Posterior cingulate gyrus (tissue), 11 donors: ENCODE data around the gene TBC1D10A.
A peak's percentile ranks its signal among the peaks of the same experiment; 100 is the strongest.

Source experiments
- DNase-seq, 10 donors: peaks; one replicate each; pipeline versions ENCODE4 v3.0.0 to v3.0.0-alpha.2; 2020 to 2021; ENCODE audit warnings: mixed read lengths in 3 of 10
- intact Hi-C: fragments of 100-400 bp; cut with DNase I; formaldehyde crosslinking; loops from one replicate; pipeline ENCODE4 v1.15.1; 2023

TBC1D10A gene

DNA sequence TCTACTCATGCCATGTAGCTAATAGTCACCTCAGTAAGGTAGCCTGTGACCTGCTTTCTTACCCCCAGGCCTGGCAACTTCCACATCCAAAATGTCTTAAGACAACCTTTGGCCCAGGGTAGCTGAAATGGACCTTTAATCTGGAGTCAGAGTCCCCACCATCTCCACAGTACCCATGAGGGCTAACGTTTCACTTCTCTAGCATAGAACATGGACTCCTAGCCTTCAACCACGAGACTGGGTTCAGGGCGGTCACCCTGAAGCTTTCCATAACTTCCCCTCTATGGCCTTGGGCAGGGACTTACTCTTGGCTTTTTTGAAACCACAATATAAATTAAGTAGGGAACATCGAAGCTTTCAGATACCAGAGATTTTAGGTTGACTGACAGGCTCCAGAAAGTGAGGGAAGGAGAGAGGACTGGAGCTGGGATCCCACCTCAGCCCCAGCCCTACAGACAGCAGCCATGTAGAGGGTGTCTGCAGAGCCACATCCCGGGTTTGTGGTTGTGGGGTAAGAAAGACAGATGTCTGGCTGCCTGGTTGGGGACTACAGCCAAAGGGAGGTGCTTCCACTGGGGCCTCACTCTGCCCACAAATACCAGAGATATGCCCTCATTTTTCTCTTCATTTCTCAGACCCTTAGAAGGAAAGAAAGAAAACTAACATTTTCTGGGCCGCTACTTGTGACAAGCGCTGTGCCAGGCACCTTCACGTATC is 2.6 kb downstream of the TBC1D10A start:
- peak in 1 of 10 donors; percentile 64 for DNase-seq
- intact Hi-C loops = no loop called here

- no peak for DNase-seq
- intact Hi-C loops = no loop called here
Observed at GRCh38 chr22:30323246-30323645, 3.5 kb downstream of the TBC1D10A start.

- intact Hi-C loops = no loop called here
- DNase-seq = no peak
Observed at GRCh38 chr22:30321461-30321860, 5.3 kb downstream of the TBC1D10A start.

DNA sequence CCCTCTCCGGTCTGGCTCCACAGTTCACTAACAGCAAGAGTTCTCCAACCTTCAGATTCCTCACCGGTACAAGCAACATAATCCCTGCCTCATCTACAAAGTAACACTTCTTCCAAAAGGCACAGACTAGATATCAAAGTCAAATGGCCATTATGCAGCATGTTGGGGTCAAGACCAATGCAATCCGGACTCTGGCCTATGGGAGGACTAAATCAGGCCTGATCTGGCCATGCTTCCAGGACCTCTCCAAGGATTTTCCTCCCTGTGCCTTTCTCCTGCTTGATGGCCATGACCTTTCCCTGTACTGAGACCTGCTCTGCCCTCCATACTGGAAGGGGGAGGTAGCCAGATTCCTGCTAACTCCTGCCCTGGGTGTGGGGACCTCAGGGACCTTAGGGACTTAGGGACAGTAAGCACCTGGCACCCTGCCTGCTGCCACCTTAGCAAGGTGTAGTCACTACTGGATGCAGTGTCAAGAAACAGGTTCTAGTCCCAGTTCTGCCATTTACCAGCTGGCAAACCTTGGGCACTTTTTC is 6.7 kb downstream of the TBC1D10A start:
- DNase-seq = no peak
- intact Hi-C loops = no loop called here

DNA sequence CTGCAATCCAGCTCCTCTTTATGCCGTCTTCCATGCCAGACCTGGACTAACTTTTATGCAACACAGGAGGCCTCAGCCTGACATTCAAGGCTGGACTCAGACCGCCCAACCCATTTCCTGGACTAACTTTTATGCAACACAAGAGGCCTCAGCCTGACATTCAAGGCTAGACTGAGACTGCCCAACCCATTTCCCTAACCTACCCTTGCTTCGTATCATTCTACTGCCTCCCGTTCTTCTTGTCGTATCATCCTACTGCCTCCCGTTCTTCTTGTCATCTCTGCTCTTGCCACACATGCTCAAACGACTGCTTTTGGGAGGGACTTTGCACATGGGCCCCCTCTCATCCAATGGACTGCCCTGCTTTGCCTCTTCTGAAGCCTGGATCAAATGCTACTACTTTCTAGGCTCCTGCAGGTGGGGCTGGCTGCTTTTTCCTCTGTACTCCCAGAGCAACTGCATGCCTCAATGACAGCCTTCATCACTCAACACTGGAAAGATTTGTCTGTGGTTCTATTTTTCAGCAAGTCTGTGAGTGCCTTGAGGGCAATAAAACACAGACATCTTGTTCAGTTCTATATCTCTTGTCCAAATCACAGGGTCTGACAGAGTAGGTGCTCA is 7.8 kb downstream of the TBC1D10A start:
- peak in 2 of 10 donors; percentile 7 for DNase-seq
- intact Hi-C loops = no loop called here

DNA sequence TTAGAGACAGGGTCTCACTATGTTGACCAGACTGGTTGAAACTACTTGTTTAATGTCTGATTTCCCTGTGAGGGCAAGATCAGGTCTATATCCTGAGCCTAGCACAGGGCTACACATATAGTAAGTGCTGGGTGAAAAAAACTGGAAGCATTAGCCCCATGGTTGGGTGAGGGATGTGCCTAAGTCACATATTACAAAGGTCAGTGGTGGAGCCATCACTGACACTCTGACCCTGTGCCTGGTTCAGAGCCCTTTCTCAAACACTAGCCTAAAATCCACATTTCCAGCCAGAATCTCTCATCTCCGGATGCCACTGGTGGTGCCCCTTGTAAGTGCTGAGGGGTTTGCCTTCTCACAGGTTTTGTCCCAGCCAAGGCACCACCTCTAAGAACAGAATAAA is 9.0 kb downstream of the TBC1D10A start:
- DNase-seq = no peak

DNA sequence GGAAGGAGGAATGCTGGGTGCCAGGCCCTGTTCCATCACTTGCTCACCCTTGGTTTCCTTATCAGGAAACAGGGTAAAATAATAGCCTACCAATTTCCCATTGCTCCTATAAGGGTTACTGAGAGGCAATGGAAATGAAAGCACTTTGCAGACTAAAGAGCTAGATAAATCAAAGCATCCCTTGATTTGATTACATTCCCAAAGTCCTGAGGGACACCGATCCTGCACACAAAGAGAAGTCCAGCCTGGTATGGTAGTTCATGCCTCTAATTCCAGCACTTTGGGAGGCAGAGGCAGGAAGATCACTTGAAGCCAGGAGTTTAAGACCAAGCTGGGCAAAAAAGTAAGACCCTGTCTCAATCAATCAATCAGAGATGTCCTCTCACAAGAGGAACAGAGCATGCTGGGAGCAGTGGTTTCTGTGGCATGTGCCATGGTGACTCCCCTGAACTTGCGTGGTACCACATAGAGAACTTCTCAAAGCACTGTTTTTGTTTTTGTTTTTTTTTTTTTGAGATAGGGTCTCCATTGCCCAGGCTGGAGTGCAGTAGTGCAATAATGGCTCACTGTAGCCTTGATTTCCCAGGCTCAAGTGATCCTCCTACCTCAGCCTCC is 10.7 kb downstream of the TBC1D10A start:
- DNase-seq = peak in 1 of 10 donors; percentile 1
- intact Hi-C loops = no loop called here

More for the DNA sequence above, 9.0 kb downstream of the TBC1D10A start:
- intact Hi-C loops = no loop called here

GRCh38 chr22:30314915-30315314 is 11.8 kb downstream of the TBC1D10A start:
- intact Hi-C loops = no loop called here
- DNase-seq = peak in 1 of 10 donors; percentile 13

GRCh38 chr22:30313527-30314363 is 13.0 kb downstream of the TBC1D10A start:
- intact Hi-C loops = no loop called here
- no peak for DNase-seq

- intact Hi-C loops = no loop called here
- DNase-seq = no peak
Observed at GRCh38 chr22:30312053-30312452, 14.7 kb downstream of the TBC1D10A start.

DNA sequence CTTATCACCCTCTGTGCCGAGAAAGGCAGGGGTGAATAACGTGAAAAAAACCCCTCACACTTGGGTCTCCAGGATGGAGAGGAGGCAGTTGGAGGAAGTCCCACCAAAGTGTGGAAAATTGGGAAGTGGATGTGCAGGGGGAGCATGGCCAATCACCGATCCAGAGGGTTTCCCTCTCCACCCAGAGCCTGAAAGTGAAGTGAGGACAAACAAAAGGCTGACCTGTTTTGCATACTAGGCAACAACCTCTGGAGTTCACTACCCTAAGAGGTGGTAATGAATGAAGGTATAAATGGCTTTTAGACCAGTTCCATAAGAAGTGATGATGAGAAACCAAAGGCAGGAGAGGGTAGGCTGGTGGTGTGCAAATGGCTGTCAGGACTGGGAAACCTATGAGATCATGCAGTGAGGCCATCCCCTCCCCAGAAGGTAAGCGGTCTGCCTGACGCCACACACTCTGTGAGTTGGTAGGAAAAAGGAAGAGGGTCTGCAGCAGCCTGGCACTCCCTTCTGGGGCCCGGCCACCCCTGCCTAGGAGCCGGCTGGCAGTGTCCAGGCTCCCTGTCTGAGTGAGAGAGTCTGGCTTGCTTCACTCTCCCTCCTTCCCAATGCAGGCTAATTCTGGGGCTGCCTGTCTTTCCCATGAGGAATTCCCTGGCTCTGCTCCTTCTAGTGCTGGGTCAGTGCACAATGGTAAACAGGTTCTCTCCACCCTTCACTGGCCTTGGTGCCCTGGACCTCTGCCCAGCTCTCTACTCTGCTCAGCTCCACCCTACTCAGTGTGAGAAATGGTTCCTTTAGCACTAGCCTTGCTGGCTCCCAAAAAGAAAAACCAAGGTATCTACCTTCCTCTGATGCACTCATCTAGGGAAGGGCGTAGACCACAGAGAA is 15.6 kb downstream of the TBC1D10A start:
- DNase-seq = no peak
- intact Hi-C loops = no loop called here

DNA sequence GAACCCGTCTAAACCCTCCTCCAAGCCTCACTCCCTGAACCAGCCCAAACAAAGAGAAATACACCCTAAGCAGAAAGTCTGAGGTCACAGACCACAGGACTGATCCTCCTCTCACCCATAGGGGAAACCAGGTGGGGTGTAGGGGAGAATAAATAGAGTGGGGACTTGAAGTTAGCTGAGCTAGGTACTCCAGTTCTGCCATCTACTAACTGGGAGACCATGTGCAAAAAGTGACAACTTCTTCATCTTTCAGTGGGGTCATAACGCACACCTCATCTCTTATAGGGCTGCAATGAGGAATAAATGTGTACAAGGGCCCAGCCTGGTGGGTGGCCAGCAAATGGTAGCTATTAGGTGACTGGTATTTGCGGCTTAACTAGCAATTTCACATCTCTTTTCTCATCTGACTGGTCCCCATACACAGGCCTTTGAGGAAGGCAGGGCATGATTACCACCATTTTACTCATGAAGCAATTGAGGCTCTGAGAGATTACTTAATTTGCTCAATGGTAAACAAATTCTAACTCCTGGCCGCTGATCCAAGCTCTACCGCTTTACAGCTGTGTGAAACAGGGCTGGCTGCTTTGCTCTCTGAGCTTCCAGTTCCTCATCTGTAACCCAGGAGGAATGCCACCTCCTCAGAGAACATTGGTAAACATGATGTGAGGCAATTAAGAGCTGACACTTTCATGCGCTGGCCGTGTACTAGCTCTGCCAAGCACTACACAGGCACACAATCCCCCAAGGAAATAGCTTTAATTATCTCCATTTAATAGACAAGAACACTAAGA is 16.6 kb downstream of the TBC1D10A start:
- DNase-seq = no peak
- intact Hi-C loops = no loop called here

- no peak for DNase-seq
- intact Hi-C loops = no loop called here
Observed at GRCh38 chr22:30308518-30309230, 18.1 kb downstream of the TBC1D10A start.

- peak in 1 of 10 donors; percentile 49 for DNase-seq
- intact Hi-C loops = no loop called here
Observed at GRCh38 chr22:30308093-30308492, 18.6 kb downstream of the TBC1D10A start.

- no peak for DNase-seq
- intact Hi-C loops = no loop called here
Observed at GRCh38 chr22:30307041-30307574, 19.6 kb downstream of the TBC1D10A start.

- DNase-seq = no peak
- intact Hi-C loops = no loop called here
Observed at GRCh38 chr22:30306627-30307011, 20.1 kb downstream of the TBC1D10A start.

DNA sequence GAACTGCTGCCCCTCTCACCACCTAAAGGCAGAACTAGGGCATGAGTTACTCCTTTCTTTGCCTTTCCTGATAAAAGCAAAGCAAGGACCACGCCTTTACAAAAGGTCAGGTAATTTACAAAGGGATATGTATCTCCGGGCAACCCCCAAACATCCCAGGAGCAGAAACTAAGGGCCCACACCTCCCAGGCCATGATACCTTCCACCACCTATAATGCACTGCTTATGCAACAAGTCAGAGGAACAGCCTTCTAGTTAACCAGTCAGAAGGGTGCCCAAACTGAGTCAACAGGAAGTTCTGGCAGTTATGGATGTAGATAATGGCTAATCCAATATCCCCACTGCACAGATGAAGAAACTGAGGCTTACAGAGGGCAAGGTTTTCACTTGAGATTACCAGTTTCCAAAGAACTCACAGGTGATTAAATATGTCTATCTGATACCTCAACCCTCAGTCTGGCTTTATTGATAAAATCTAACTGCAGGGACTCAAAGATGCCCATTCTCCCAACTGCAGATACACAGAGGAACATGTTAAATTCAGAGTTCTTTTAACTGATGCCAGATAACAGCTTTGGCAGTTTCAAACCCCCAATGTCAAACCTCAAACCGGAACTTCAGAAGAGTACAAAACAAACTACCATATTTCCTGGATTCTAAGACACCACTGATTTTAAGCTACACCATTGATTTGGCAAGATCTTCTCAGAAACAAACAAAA is 20.7 kb downstream of the TBC1D10A start:
- intact Hi-C loops = no loop called here
- DNase-seq = no peak
